HG02885 (cell line): ENCODE data around the gene TTC36.
"Not testable (repeated sequence)": the region's sequence is repeated elsewhere in the genome, so short reads cannot be mapped to it uniquely, and the experiment has no call there.

Source experiments
- ATAC-seq: cut with Tn5 transposase; IDR thresholded peaks from one replicate; pipeline ENCODE4 v1.9.1; 2021; ENCODE audit warnings: mild to moderate bottlenecking; ENCODE audit not compliant: unreplicated experiment, poor library complexity

Gene TTC36

GRCh38 chr11:118574636-118575035 lies 47.4 kb downstream of the TTC36 start:
- ATAC-seq, result no peak

DNA sequence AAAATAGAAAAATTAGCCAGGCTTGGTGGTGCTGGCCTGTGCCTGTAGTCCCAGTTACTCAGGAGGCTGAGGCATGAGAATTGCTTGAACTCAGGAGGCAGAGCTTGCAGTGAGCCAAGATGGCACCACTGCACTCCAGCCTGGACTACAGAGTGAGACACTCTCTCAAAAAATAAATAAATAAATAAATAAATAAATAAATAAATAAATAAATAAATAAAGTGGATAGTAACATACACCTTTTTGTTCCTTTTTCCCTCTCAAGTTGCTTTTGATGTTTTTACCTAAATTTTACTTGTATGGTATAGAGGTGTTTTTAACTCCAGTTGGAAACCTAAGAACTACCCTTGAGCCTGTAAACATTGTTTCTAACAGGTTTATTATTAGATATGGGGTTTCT lies 50.7 kb downstream of the TTC36 start:
- ATAC-seq, result not testable (repeated sequence)
